ENCODE data around the gene CPHXL2.

CPHXL2 gene

DNA sequence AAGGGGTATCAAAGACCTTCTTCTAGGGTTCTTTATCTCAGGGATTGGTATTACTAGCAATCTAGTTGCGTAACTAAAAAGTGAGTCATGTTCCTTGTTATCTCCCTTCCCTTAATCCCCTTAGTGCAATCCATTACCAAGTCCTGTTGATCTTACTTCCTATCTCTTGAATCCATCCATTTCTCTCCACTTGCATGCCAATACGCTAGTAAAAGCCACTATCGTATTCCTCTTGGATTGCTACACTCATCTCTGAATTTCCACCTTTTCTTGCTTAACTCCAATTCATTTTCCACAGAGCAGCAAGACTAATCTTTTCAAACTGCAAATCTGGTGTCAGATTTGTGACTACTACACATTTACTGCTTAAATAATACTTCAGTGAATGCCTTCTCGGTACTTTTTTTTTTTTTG, 51.9 kb downstream of the CPHXL2 start (continued):
- TF ChIP-seq ZNF155 (tag by site-specific recombination; IDR thresholded peaks at IDR 0.05) (no peak), ZNF580 (tag by site-specific recombination; IDR thresholded peaks at IDR 0.05) (peak; percentile 62; the same call in 1 of the 2 replicates), YY1 (tag by site-specific recombination; IDR thresholded peaks at IDR 0.05) (no peak), ZBTB20 (tag by site-specific recombination; IDR thresholded peaks at IDR 0.05) (peak; percentile 40; the same call in 1 of the 2 replicates), BCL11B (tag by site-specific recombination; IDR thresholded peaks at IDR 0.05; ENCODE audit: low read depth) (peak; percentile 28; the same call in 1 of the 2 replicates), ZNF140 (tag by site-specific recombination; IDR thresholded peaks at IDR 0.05) (no peak), ZNF660 (tag by site-specific recombination; IDR thresholded peaks at IDR 0.05) (0 out of 2 replicates have a peak, but pooled peaks have one; percentile 23), ZNF501 (tag by site-specific recombination; IDR thresholded peaks at IDR 0.05) (no peak), ZNF146 (tag by site-specific recombination; IDR thresholded peaks at IDR 0.05) (peak; percentile 5; the same call in 1 of the 2 replicates), FEZF1 (tag by site-specific recombination; IDR thresholded peaks at IDR 0.05) (peak; percentile 49; the same call in 1 of the 2 replicates), SCRT1 (tag by site-specific recombination; IDR thresholded peaks at IDR 0.05; ENCODE audit: borderline replicate concordance) (no peak), BCL11A (tag by site-specific recombination; IDR thresholded peaks at IDR 0.05; ENCODE audit: low read depth) (peak; percentile 68; the same call in 1 of the 2 replicates), ZNF623 (tag by site-specific recombination; IDR thresholded peaks at IDR 0.05) (no peak), ZSCAN23 (tag by site-specific recombination; IDR thresholded peaks at IDR 0.05) (0 out of 2 replicates have a peak, but pooled peaks have one; percentile 63), ZNF629 (tag by site-specific recombination; IDR thresholded peaks at IDR 0.05) (peak; percentile 84), ZBTB17 (tag by site-specific recombination; IDR thresholded peaks at IDR 0.05) (peak; percentile 94), ZSCAN16 (tag by site-specific recombination; IDR thresholded peaks at IDR 0.05) (no peak), KLF1 (tag by site-specific recombination; IDR thresholded peaks at IDR 0.05) (0 out of 2 replicates have a peak, but pooled peaks have one; percentile 34), OSR2 (tag by site-specific recombination; IDR thresholded peaks at IDR 0.05) (peak; percentile 38), GLIS1 (tag by site-specific recombination; IDR thresholded peaks at IDR 0.05) (no peak), KLF10 (tag by site-specific recombination; IDR thresholded peaks at IDR 0.05) (no peak), ZNF19 (tag by site-specific recombination; IDR thresholded peaks at IDR 0.05; ENCODE audit: low read depth) (no peak), GLIS2 (tag by site-specific recombination; IDR thresholded peaks at IDR 0.05) (no peak), EGR2 (tag by site-specific recombination; IDR thresholded peaks at IDR 0.05; ENCODE audit: low read depth) (no peak), ZNF391 (tag by site-specific recombination; IDR thresholded peaks at IDR 0.05; ENCODE audit: borderline replicate concordance, low read depth) (no peak), ZNF544 (tag by site-specific recombination; IDR thresholded peaks at IDR 0.05) (no peak), ZNF24 (tag by site-specific recombination; IDR thresholded peaks at IDR 0.05) (no peak)
- TF ChIP-seq, protein P1, sequence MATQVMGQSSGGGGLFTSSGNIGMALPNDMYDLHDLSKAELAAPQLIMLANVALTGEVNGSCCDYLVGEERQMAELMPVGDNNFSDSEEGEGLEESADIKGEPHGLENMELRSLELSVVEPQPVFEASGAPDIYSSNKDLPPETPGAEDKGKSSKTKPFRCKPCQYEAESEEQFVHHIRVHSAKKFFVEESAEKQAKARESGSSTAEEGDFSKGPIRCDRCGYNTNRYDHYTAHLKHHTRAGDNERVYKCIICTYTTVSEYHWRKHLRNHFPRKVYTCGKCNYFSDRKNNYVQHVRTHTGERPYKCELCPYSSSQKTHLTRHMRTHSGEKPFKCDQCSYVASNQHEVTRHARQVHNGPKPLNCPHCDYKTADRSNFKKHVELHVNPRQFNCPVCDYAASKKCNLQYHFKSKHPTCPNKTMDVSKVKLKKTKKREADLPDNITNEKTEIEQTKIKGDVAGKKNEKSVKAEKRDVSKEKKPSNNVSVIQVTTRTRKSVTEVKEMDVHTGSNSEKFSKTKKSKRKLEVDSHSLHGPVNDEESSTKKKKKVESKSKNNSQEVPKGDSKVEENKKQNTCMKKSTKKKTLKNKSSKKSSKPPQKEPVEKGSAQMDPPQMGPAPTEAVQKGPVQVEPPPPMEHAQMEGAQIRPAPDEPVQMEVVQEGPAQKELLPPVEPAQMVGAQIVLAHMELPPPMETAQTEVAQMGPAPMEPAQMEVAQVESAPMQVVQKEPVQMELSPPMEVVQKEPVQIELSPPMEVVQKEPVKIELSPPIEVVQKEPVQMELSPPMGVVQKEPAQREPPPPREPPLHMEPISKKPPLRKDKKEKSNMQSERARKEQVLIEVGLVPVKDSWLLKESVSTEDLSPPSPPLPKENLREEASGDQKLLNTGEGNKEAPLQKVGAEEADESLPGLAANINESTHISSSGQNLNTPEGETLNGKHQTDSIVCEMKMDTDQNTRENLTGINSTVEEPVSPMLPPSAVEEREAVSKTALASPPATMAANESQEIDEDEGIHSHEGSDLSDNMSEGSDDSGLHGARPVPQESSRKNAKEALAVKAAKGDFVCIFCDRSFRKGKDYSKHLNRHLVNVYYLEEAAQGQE (tag by site-specific recombination; IDR thresholded peaks at IDR 0.05) = no peak
- TF ChIP-seq, protein P2, sequence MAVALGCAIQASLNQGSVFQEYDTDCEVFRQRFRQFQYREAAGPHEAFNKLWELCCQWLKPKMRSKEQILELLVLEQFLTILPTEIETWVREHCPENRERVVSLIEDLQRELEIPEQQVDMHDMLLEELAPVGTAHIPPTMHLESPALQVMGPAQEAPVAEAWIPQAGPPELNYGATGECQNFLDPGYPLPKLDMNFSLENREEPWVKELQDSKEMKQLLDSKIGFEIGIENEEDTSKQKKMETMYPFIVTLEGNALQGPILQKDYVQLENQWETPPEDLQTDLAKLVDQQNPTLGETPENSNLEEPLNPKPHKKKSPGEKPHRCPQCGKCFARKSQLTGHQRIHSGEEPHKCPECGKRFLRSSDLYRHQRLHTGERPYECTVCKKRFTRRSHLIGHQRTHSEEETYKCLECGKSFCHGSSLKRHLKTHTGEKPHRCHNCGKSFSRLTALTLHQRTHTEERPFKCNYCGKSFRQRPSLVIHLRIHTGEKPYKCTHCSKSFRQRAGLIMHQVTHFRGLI (tag by site-specific recombination; IDR thresholded peaks at IDR 0.05) = no peak
- TF ChIP-seq, protein P3, sequence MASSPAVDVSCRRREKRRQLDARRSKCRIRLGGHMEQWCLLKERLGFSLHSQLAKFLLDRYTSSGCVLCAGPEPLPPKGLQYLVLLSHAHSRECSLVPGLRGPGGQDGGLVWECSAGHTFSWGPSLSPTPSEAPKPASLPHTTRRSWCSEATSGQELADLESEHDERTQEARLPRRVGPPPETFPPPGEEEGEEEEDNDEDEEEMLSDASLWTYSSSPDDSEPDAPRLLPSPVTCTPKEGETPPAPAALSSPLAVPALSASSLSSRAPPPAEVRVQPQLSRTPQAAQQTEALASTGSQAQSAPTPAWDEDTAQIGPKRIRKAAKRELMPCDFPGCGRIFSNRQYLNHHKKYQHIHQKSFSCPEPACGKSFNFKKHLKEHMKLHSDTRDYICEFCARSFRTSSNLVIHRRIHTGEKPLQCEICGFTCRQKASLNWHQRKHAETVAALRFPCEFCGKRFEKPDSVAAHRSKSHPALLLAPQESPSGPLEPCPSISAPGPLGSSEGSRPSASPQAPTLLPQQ (tag by site-specific recombination; IDR thresholded peaks at IDR 0.05) = peak; percentile 56; the same call in 1 of the 2 replicates
- TF ChIP-seq, protein P4, sequence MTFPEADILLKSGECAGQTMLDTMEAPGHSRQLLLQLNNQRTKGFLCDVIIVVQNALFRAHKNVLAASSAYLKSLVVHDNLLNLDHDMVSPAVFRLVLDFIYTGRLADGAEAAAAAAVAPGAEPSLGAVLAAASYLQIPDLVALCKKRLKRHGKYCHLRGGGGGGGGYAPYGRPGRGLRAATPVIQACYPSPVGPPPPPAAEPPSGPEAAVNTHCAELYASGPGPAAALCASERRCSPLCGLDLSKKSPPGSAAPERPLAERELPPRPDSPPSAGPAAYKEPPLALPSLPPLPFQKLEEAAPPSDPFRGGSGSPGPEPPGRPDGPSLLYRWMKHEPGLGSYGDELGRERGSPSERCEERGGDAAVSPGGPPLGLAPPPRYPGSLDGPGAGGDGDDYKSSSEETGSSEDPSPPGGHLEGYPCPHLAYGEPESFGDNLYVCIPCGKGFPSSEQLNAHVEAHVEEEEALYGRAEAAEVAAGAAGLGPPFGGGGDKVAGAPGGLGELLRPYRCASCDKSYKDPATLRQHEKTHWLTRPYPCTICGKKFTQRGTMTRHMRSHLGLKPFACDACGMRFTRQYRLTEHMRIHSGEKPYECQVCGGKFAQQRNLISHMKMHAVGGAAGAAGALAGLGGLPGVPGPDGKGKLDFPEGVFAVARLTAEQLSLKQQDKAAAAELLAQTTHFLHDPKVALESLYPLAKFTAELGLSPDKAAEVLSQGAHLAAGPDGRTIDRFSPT (tag by site-specific recombination; IDR thresholded peaks at IDR 0.05) = peak; percentile 44; the same call in 1 of the 2 replicates
